ENCODE measurements around the gene SPOP. TPM values are rescaled to one million over a fixed set of nuclear protein-coding genes. Genes with fewer than 3 reads are reported as not detected.
"Not testable (repeated sequence)": the region's sequence is repeated elsewhere in the genome, so short reads cannot be mapped to it uniquely, and the experiment has no call there.

The SPOP gene
- total RNA-seq, 1 donor from 2014 or later, result 43.6 TPM

GRCh38 chr17:49555495-49556222 is 122.2 kb downstream of the SPOP start:
- H3K4me3 ChIP-seq (ENCODE audit: low read depth, low read length), result no peak overlapping the region

GRCh38 chr17:49554694-49555494 is 123.0 kb downstream of the SPOP start:
- DNase-seq (ENCODE audit: low read depth), result no peak
- TF ChIP-seq CTCF (IDR thresholded peaks at IDR 0.05; ENCODE audit: insufficient read depth, low read length, poor library complexity, severe bottlenecking), result no peak
- no peak overlapping the region for H3K4me3 ChIP-seq (ENCODE audit: low read depth, low read length)
- H3K27me3 ChIP-seq (ENCODE audit: control insufficient read depth, insufficient read depth, low read length), result peaks cover 6% of the 10 kb centered on the region
- no peaks in the 10 kb centered on the region for H3K36me3 ChIP-seq (ENCODE audit: control insufficient read depth, insufficient read depth, low read length)

More at GRCh38 chr17:49555495-49556222, 122.2 kb downstream of the SPOP start:
- DNase-seq (ENCODE audit: low read depth), result no peak
- H3K27me3 ChIP-seq (ENCODE audit: control insufficient read depth, insufficient read depth, low read length), result peaks cover 2% of the 10 kb centered on the region
- no peaks in the 10 kb centered on the region for H3K36me3 ChIP-seq (ENCODE audit: control insufficient read depth, insufficient read depth, low read length)
- no peak for TF ChIP-seq CTCF (IDR thresholded peaks at IDR 0.05; ENCODE audit: insufficient read depth, low read length, poor library complexity, severe bottlenecking)

- Histone ChIP-seq H3K4me3 (ENCODE audit: low read depth, low read length) (no peak overlapping the region), H3K36me3 (ENCODE audit: control insufficient read depth, insufficient read depth, low read length) (no peaks in the 10 kb centered on the region), H3K27me3 (ENCODE audit: control insufficient read depth, insufficient read depth, low read length) (peaks cover 8% of the 10 kb centered on the region)
- DNase-seq (ENCODE audit: low read depth), result no peak
- TF ChIP-seq CTCF (IDR thresholded peaks at IDR 0.05; ENCODE audit: insufficient read depth, low read length, poor library complexity, severe bottlenecking), result no peak
Measured at GRCh38 chr17:49553676-49554335, 124.1 kb downstream of the SPOP start.

- H3K4me3 ChIP-seq (ENCODE audit: low read depth, low read length), result no peak overlapping the region
- no peak for TF ChIP-seq CTCF (IDR thresholded peaks at IDR 0.05; ENCODE audit: insufficient read depth, low read length, poor library complexity, severe bottlenecking)
- DNase-seq (ENCODE audit: low read depth), result no peak
Measured at GRCh38 chr17:49552070-49552751, 125.7 kb downstream of the SPOP start.

GRCh38 chr17:49551221-49552069 is 126.5 kb downstream of the SPOP start:
- no peak for TF ChIP-seq CTCF (IDR thresholded peaks at IDR 0.05; ENCODE audit: insufficient read depth, low read length, poor library complexity, severe bottlenecking)
- DNase-seq (ENCODE audit: low read depth), result no peak
- H3K4me3 ChIP-seq (ENCODE audit: low read depth, low read length), result no peak overlapping the region
- H3K36me3 ChIP-seq (ENCODE audit: control insufficient read depth, insufficient read depth, low read length), result no peaks in the 10 kb centered on the region
- peaks cover 10% of the 10 kb centered on the region for H3K27me3 ChIP-seq (ENCODE audit: control insufficient read depth, insufficient read depth, low read length)

More at GRCh38 chr17:49552070-49552751, 125.7 kb downstream of the SPOP start:
- Histone ChIP-seq H3K27me3 (ENCODE audit: control insufficient read depth, insufficient read depth, low read length) (peaks cover 10% of the 10 kb centered on the region), H3K36me3 (ENCODE audit: control insufficient read depth, insufficient read depth, low read length) (no peaks in the 10 kb centered on the region)

- H3K27me3 ChIP-seq (ENCODE audit: control insufficient read depth, insufficient read depth, low read length); DNase-seq (ENCODE audit: low read depth); H3K36me3 ChIP-seq (ENCODE audit: control insufficient read depth, insufficient read depth, low read length); H3K4me3 ChIP-seq (ENCODE audit: low read depth, low read length): not testable (repeated sequence)
Measured at GRCh38 chr17:49550764-49551163, 127.1 kb downstream of the SPOP start.
